HepG2 (cell line): ENCODE measurements around the gene UBXN2A. TPM values are rescaled to one million over a fixed set of nuclear protein-coding genes. Genes with fewer than 3 reads are reported as not detected.

Source experiments
- JUNB ChIP-seq: sonication (generic); formaldehyde crosslinking; IDR thresholded peaks from 2 replicates; pipeline ENCODE4 v1.8.0; 2022; ENCODE audit warnings: missing genetic modification reagents, mild to moderate bottlenecking, borderline replicate concordance
- KDM2A ChIP-seq: sonication (generic); formaldehyde crosslinking; IDR thresholded peaks from 2 replicates; pipeline ENCODE4 v1.4.0; 2020; ENCODE audit warnings: low read depth, missing genetic modification reagents, borderline replicate concordance
- PITX1 ChIP-seq: sonication (generic); formaldehyde crosslinking; IDR thresholded peaks from 2 replicates; pipeline ENCODE4 v1.5.1; 2020; ENCODE audit warnings: mild to moderate bottlenecking, missing genetic modification reagents
- SMYD3 ChIP-seq: sonication (generic); formaldehyde crosslinking; IDR thresholded peaks from 2 replicates; pipeline ENCODE4 v1.8.1; 2023; ENCODE audit warnings: mild to moderate bottlenecking, missing genetic modification reagents
- THAP7 ChIP-seq: sonication (generic); formaldehyde crosslinking; IDR thresholded peaks from 2 replicates; pipeline ENCODE4 v1.8.1; 2023; ENCODE audit warnings: mild to moderate bottlenecking, missing genetic modification reagents
- ZBTB40 ChIP-seq, 2 experiments: fragments of 450-650 bp in 1 of 2; sonication (generic) in 1 of 2; formaldehyde crosslinking in 1 of 2; IDR thresholded peaks; 2 replicates each; pipeline versions ENCODE4 v1.6.1 to v1.8.0; 2016 to 2022; ENCODE audit warnings: antibody characterized with exemption in 1 of 2, mild to moderate bottlenecking in 1 of 2, missing genetic modification reagents in 1 of 2
- ZFAT ChIP-seq: sonication (generic); formaldehyde crosslinking; conservative IDR thresholded peaks from 2 replicates; pipeline ENCODE4 v1.8.1; 2023; ENCODE audit warnings: missing genetic modification reagents, inconsistent platforms
- ZNF138 ChIP-seq: sonication (generic); formaldehyde crosslinking; IDR thresholded peaks from 2 replicates; pipeline ENCODE4 v1.5.0; 2020; ENCODE audit warnings: mild to moderate bottlenecking, low read depth, missing genetic modification reagents
- ZNF205 ChIP-seq: IDR thresholded peaks from 2 replicates; pipeline ENCODE4 v1.6.1; 2018; ENCODE audit warnings: missing biosample characterization, missing genetic modification reagents
- polyA plus RNA-seq, 8 experiments: library from polyadenylated mRNA; depleted of rRNA in 3 of 8; stranded (reverse) in 7 of 8; unstranded in 1 of 8; fragments of >200 nt; fragmentation: Illumina TruSeq in 4 of 8; extraction: Trizol in 4 of 8; gene quantifications; 2 replicates each; pipeline versions ENCODE4 v1.2.1 to v1.2.3, GENCODE V29; 2011 to 2016; ENCODE audit warnings: low read depth in 4 of 8, missing spikeins in 1 of 8, mixed read lengths in 1 of 8; ENCODE audit not compliant: insufficient read depth in 1 of 8
- total RNA-seq, 5 experiments: library from RNA; depleted of rRNA; stranded (reverse); fragments of >200 nt; fragmentation: Illumina TruSeq; extraction: Trizol; gene quantifications; 2 replicates each; pipeline ENCODE4 v1.2.3, GENCODE V29; 2016; ENCODE audit warnings: low read depth in 1 of 5
- TF ChIP-seq, protein P1 (sequence below): sonication (generic); formaldehyde crosslinking; IDR thresholded peaks from 2 replicates; pipeline ENCODE4 v1.4.0; 2020; ENCODE audit warnings: mild to moderate bottlenecking, missing genetic modification reagents, borderline replicate concordance
- TF ChIP-seq, protein P2 (sequence below): sonication (generic); formaldehyde crosslinking; IDR thresholded peaks from 2 replicates; pipeline ENCODE4 v1.9.0; 2021; ENCODE audit warnings: missing genetic modification reagents, borderline replicate concordance

UBXN2A gene
- total and polyA plus RNA-seq, 2 of the 13 experiments (the other 11 are each of a cell fraction or from before 2014, with no cell fraction given) = 8.3 to 20.9 TPM

DNA sequence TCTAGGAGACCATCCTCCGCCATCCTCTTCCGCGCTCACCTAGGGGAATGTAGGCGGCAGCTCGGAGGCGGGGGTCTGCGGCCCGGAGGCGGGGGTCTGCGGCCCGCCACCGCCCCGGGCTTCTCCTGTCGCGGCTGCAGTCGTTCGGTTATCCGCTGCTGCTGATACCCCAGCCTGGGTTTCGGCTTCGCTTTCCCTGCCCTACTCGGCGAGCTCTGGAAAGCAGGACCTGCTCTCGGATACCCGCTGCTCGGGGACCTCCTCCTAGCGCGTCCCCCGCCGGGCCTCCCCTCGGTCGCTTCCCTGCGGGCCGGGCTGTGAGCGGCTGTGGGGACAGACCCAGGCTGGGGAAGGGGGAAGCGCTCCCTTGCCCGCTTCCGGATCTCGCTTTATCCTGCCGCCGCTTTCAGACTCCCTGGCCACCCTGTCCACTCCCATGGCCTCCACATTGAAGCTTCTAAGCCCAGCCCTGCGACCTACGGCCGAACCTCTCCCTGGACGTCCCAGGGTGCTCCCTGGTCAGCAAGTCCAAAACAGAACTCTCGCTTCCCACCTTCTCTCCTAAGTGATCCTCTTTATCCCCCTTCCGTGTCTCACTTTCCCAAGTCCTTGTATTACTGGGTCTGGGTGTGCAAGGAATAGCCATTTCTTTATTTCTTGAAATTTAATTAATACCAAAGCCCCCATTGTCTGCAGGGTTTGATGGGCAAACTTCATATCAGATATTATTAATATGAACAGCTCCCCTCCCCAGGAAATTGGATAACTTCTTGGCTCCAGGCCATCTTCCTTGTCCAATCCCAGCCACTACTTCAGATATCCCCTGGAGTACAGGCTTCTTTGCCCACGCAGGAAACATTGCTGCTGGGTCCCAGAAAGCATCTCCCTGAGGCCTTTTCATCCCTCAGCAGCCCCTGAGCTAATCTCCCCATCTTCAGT lies 110.0 kb downstream of the UBXN2A start (continued):
- TF ChIP-seq ZFAT (CRISPR knock-in tag) = 0 out of 2 replicates have a peak, but pooled peaks have one; percentile 10
- TF ChIP-seq KDM2A = peak; percentile 55; the same call in 1 of the 2 replicates
- TF ChIP-seq, protein P1, sequence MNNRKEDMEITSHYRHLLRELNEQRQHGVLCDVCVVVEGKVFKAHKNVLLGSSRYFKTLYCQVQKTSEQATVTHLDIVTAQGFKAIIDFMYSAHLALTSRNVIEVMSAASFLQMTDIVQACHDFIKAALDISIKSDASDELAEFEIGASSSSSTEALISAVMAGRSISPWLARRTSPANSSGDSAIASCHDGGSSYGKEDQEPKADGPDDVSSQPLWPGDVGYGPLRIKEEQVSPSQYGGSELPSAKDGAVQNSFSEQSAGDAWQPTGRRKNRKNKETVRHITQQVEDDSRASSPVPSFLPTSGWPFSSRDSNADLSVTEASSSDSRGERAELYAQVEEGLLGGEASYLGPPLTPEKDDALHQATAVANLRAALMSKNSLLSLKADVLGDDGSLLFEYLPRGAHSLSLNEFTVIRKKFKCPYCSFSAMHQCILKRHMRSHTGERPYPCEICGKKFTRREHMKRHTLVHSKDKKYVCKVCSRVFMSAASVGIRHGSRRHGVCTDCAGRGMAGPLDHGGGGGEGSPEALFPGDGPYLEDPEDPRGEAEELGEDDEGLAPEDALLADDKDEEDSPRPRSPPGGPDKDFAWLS (CRISPR knock-in tag) = no peak
- TF ChIP-seq PITX1 (CRISPR knock-in tag) = 0 out of 2 replicates have a peak, but pooled peaks have one; percentile 50
- TF ChIP-seq ZBTB40 (IDR thresholded peaks at IDR 0.05) = no peak
- TF ChIP-seq ZBTB40 (CRISPR knock-in tag; IDR thresholded peaks at IDR 0.05) = no peak
- TF ChIP-seq, protein P2, sequence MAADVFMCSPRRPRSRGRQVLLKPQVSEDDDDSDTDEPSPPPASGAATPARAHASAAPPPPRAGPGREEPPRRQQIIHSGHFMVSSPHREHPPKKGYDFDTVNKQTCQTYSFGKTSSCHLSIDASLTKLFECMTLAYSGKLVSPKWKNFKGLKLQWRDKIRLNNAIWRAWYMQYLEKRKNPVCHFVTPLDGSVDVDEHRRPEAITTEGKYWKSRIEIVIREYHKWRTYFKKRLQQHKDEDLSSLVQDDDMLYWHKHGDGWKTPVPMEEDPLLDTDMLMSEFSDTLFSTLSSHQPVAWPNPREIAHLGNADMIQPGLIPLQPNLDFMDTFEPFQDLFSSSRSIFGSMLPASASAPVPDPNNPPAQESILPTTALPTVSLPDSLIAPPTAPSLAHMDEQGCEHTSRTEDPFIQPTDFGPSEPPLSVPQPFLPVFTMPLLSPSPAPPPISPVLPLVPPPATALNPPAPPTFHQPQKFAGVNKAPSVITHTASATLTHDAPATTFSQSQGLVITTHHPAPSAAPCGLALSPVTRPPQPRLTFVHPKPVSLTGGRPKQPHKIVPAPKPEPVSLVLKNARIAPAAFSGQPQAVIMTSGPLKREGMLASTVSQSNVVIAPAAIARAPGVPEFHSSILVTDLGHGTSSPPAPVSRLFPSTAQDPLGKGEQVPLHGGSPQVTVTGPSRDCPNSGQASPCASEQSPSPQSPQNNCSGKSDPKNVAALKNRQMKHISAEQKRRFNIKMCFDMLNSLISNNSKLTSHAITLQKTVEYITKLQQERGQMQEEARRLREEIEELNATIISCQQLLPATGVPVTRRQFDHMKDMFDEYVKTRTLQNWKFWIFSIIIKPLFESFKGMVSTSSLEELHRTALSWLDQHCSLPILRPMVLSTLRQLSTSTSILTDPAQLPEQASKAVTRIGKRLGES (CRISPR knock-in tag) = no peak
- no peak for TF ChIP-seq THAP7 (CRISPR knock-in tag)
- TF ChIP-seq ZNF205 (CRISPR knock-in tag) = no peak
- no peak for TF ChIP-seq ZNF138 (CRISPR knock-in tag)
- no peak for TF ChIP-seq JUNB (CRISPR knock-in tag)
- no peak for TF ChIP-seq SMYD3 (CRISPR knock-in tag)
